NCI-H510A treated with DMSO at 0.1 percent for 48 hours (cell line): ENCODE data around the gene TMOD2.

Experiments used
- DNase-seq: peaks from one replicate; lab custom pipeline; 2025; lab: John Stamatoyannopoulos, UW

Gene TMOD2

DNA sequence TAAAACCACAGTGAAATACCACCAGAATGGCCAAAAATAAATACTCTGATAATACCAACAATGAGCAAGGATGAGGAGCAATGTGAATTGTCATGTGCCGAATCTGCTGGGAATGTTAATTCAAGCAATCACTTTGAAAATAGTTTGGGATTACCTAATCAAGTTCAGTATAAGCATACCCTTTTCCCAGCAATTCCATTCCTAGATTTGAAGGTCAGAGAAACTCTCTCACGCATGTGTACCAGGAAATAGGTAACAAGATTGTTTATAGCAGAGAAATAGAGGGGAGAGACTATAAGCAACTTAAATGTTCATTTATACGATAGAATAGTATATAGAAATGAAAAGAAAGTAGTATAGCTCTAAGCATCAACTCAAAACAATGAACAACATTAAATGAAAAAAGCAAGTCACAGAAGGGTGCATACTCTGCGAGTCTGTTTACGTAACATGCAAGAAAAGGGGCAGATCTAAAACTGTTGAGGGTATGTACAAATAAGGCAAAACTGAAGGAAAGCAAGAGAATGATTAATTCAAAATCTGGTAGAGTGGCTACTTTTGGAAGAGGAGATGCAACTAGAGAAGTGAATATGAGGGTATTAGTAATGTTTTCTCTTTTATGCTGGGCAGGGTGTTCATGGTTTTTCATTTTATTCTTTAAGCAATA is 105.5 kb downstream of the TMOD2 start:
- no peak for DNase-seq

- DNase-seq: no peak
These were observed 110.4 kb downstream of the TMOD2 start for GRCh38 chr15:51861557-51862359.

GRCh38 chr15:51863131-51863530 is 111.7 kb downstream of the TMOD2 start:
- DNase-seq: no peak

GRCh38 chr15:51864408-51865056 is 113.1 kb downstream of the TMOD2 start:
- DNase-seq: no peak

- no peak for DNase-seq
These were observed 113.9 kb downstream of the TMOD2 start for GRCh38 chr15:51865317-51865716.
